Gastrocnemius medialis (tissue), 4 donors: ENCODE results near the gene GALNT2. TPM values are rescaled to one million over a fixed set of nuclear protein-coding genes. Genes with fewer than 3 reads are reported as not detected.

ENCODE experiments used
- ATAC-seq, 2 donors: fragments of 150-250 bp; one replicate each; pipeline ENCODE4 v1.9.1; 2016
- DNase-seq, 2 donors: peaks; one replicate each; pipeline ENCODE4 v3.0.0-alpha.2; 2019
- H3K27ac ChIP-seq, 4 donors: fragments of 200-600 bp; sonication (generic); 1 replicate in 1 of 4; 2 replicates in 3 of 4; pipeline ENCODE4 v1.5.1; 2016 to 2018; ENCODE audit warnings: mild to moderate bottlenecking in 2 of 4, moderate library complexity in 1 of 4
- H3K27me3 ChIP-seq, 3 donors: fragments of 200-600 bp; sonication (generic) in 2 of 3; 1 replicate in 1 of 3; 2 replicates in 2 of 3; pipeline versions ENCODE4 v1.5.1 to v1.6.0; 2016 to 2019; ENCODE audit warnings: mild to moderate bottlenecking in 1 of 3, moderate library complexity in 1 of 3
- H3K36me3 ChIP-seq, 2 donors: fragments of 200-600 bp; sonication (generic) in 1 of 2; one replicate each; pipeline ENCODE4 v1.5.1; 2017 to 2018
- H3K4me1 ChIP-seq, 2 donors: fragments of 200-600 bp; sonication (generic) in 1 of 2; one replicate each; pipeline ENCODE4 v1.5.1; 2016 to 2017; ENCODE audit warnings: mild to moderate bottlenecking in 2 of 2
- H3K4me3 ChIP-seq, 4 donors: fragments of 200-600 bp; sonication (generic) in 3 of 4; 1 replicate in 1 of 4; 2 replicates in 3 of 4; pipeline ENCODE4 v1.5.1; 2016 to 2019; ENCODE audit warnings: mild to moderate bottlenecking in 2 of 4
- H3K9me3 ChIP-seq, 3 donors: fragments of 200-600 bp; sonication (generic) in 2 of 3; 1 replicate in 1 of 3; 2 replicates in 2 of 3; pipeline ENCODE4 v1.5.1; 2016 to 2019
- CTCF ChIP-seq, 5 experiments: fragments of 450-650 bp in 3 of 5; fragments of 200-600 bp in 2 of 5; sonication (generic) in 2 of 5; IDR thresholded peaks in 4 of 5; conservative IDR thresholded peaks in 1 of 5; 1 replicate in 4 of 5; 2 replicates in 1 of 5; pipeline ENCODE4 v1.5.1; 2016 to 2019; ENCODE audit warnings: antibody characterized with exemption in 5 of 5, mild to moderate bottlenecking in 3 of 5, moderate library complexity in 3 of 5
- POLR2A ChIP-seq, 2 donors: fragments of 450-650 bp; IDR thresholded peaks; one replicate each; pipeline ENCODE4 v1.6.1; 2017; ENCODE audit warnings: antibody characterized with exemption in 2 of 2, mild to moderate bottlenecking in 2 of 2, moderate library complexity in 2 of 2
- in situ Hi-C, 4 donors: fragments of 200-750 bp; cut with MboI; loops; one replicate each; pipeline versions ENCODE4 v1.15.0 to v1.8.0; 2017; ENCODE audit warnings: low sequenced_read_pairs in 4 of 4
- intact Hi-C: fragments of 100-400 bp; cut with DNase I; formaldehyde crosslinking; loops from one replicate; pipeline ENCODE4 v1.15.1; 2023; ENCODE audit warnings: low total_unique reads
- total RNA-seq, 4 donors: library from RNA; depleted of rRNA; stranded (reverse); fragments of >200 nt; gene quantifications; one replicate each; pipeline versions ENCODE4 v1.1.0 to v1.2.3, GENCODE V29; 2016

Gene GALNT2
- total RNA-seq, 4 donors from 2014 or later = 73.7 to 106 (median 78.3) TPM

- no peak overlapping the region for H3K4me3 ChIP-seq
- DNase-seq = no peak
- H3K4me1 ChIP-seq = no peaks in the 10 kb centered on the region
- H3K36me3 ChIP-seq = peaks cover 0 to 43% of the 10 kb centered on the region in 2 donors
- no peak for TF ChIP-seq CTCF (IDR thresholded peaks at IDR 0.05 in 4 of 5, conservative IDR thresholded peaks at IDR 0.05 in 1 of 5)
- TF ChIP-seq POLR2A (IDR thresholded peaks at IDR 0.05) = no peak
- no peaks in the 10 kb centered on the region for H3K27me3 ChIP-seq
- in situ Hi-C loops (no loop called here), intact Hi-C loops (loop anchor here (2.0 kb wide), 1 partner anchor 19 kb away; no protein-coding TSS in a partner anchor)
- no peaks in the 10 kb centered on the region for H3K9me3 ChIP-seq
- ATAC-seq = no peak
- no peak overlapping the region for H3K27ac ChIP-seq
Observed at GRCh38 chr1:230249695-230250480, 182.8 kb downstream of the GALNT2 start.

GRCh38 chr1:230250666-230251065 lies 183.6 kb downstream of the GALNT2 start:
- in situ Hi-C loops = no loop called here
- intact Hi-C loops = loop anchor here (2.0 kb wide), 1 partner anchor 20 kb away; no protein-coding TSS in a partner anchor
- TF ChIP-seq CTCF (IDR thresholded peaks at IDR 0.05 in 4 of 5, conservative IDR thresholded peaks at IDR 0.05 in 1 of 5) = no peak
- Histone ChIP-seq H3K9me3 (no peaks in the 10 kb centered on the region), H3K36me3 (peaks cover 0 to 43% of the 10 kb centered on the region in 2 donors), H3K4me1 (no peaks in the 10 kb centered on the region), H3K4me3 (no peak overlapping the region), H3K27me3 (no peaks in the 10 kb centered on the region), H3K27ac (no peak overlapping the region)
- ATAC-seq (no peak), DNase-seq (no peak)

GRCh38 chr1:230251644-230252191 lies 184.7 kb downstream of the GALNT2 start:
- Histone ChIP-seq H3K27ac (no peak overlapping the region), H3K27me3 (no peaks in the 10 kb centered on the region), H3K4me3 (no peak overlapping the region), H3K36me3 (peaks cover 0 to 33% of the 10 kb centered on the region in 2 donors), H3K4me1 (peaks cover 6 to 9% of the 10 kb centered on the region in 2 donors), H3K9me3 (no peaks in the 10 kb centered on the region)
- ATAC-seq = no peak
- TF ChIP-seq CTCF (IDR thresholded peaks at IDR 0.05 in 4 of 5, conservative IDR thresholded peaks at IDR 0.05 in 1 of 5) (no peak), POLR2A (IDR thresholded peaks at IDR 0.05) (no peak)
- in situ Hi-C loops (no loop called here), intact Hi-C loops (loop anchor here (2.0 kb wide), 1 partner anchor 21 kb away; no protein-coding TSS in a partner anchor)
- no peak for DNase-seq

- Histone ChIP-seq H3K9me3 (no peaks in the 10 kb centered on the region), H3K27ac (no peak overlapping the region), H3K4me1 (peaks cover 8 to 11% of the 10 kb centered on the region in 2 donors), H3K27me3 (no peaks in the 10 kb centered on the region), H3K4me3 (no peak overlapping the region), H3K36me3 (peaks cover 0 to 25% of the 10 kb centered on the region in 2 donors)
- ATAC-seq = no peak
- in situ Hi-C loops (no loop called here), intact Hi-C loops (no loop called here)
- TF ChIP-seq POLR2A (IDR thresholded peaks at IDR 0.05) (no peak), CTCF (IDR thresholded peaks at IDR 0.05 in 4 of 5, conservative IDR thresholded peaks at IDR 0.05 in 1 of 5) (no peak)
- DNase-seq = no peak
Observed at GRCh38 chr1:230253150-230253549, 186.1 kb downstream of the GALNT2 start.
